Gastroesophageal sphincter (tissue), 3 donors: ENCODE measurements around the gene FRMD4B.

Source experiments
- CTCF ChIP-seq, 4 experiments: fragments of 200-600 bp in 2 of 4; fragments of 450-650 bp in 2 of 4; sonication (generic) in 1 of 4; IDR thresholded peaks; one replicate each; pipeline ENCODE4 v1.5.1; 2017 to 2019; ENCODE audit warnings: antibody characterized with exemption in 4 of 4, mild to moderate bottlenecking in 2 of 4, moderate library complexity in 2 of 4
- EP300 ChIP-seq: sonication (generic); formaldehyde crosslinking; IDR thresholded peaks from one replicate; pipeline ENCODE4 v1.6.1; 2017; ENCODE audit warnings: antibody characterized with exemption, mild to moderate bottlenecking
- POLR2AphosphoS5 ChIP-seq: sonication (generic); formaldehyde crosslinking; IDR thresholded peaks from one replicate; pipeline ENCODE4 v1.6.1; 2017; ENCODE audit warnings: antibody characterized with exemption

GRCh38 chr3:69343875-69344274 lies 42.0 kb downstream of the FRMD4B start:
- TF ChIP-seq CTCF (IDR thresholded peaks at IDR 0.05) (no peak), POLR2AphosphoS5 (no peak), EP300 (no peak)
